Neural crest cell (in vitro differentiated cells): Measurements from ENCODE around the gene PRDM12. TPM values are rescaled to one million over a fixed set of nuclear protein-coding genes. Genes with fewer than 3 reads are reported as not detected.

Experiments
- DNase-seq: peaks from one replicate; pipeline ENCODE4 v3.0.0; 2021; ENCODE audit warnings: low read depth, mixed read lengths, low spot score
- H3K27ac Mint-ChIP-seq: one replicate; pipeline ENCODE4 v1.8.0; 2021; ENCODE audit warnings: mild to moderate bottlenecking, mixed read lengths; ENCODE audit not compliant: unreplicated experiment
- H3K27me3 Mint-ChIP-seq: 2 replicates; pipeline ENCODE4 v1.8.0; 2021; ENCODE audit warnings: low read depth, mild to moderate bottlenecking, mixed read lengths
- H3K36me3 Mint-ChIP-seq: 2 replicates; pipeline ENCODE4 v1.8.0; 2021; ENCODE audit warnings: low read depth, mild to moderate bottlenecking, mixed read lengths
- H3K4me1 Mint-ChIP-seq: 2 replicates; pipeline ENCODE4 v1.8.0; 2021; ENCODE audit warnings: mixed read lengths
- H3K4me3 Mint-ChIP-seq: one replicate; pipeline ENCODE4 v1.8.0; 2021; ENCODE audit warnings: mild to moderate bottlenecking, mixed read lengths
- H3K9me3 Mint-ChIP-seq: 2 replicates; pipeline ENCODE4 v1.8.0; 2021; ENCODE audit warnings: mixed read lengths
- total RNA-seq: library from RNA; stranded (reverse); gene quantifications from 2 replicates; pipeline ENCODE4 v1.2.1, GENCODE V29; 2021
- TF ChIP-seq, protein P1 (sequence below): fragments of 200-600 bp; sonication (generic); conservative IDR thresholded peaks from 2 replicates; pipeline ENCODE4 v1.5.0; 2021; ENCODE audit warnings: antibody characterized with exemption, mild to moderate bottlenecking

Gene PRDM12
- total RNA-seq, 1 donor from 2014 or later, result 2.2 TPM

DNA sequence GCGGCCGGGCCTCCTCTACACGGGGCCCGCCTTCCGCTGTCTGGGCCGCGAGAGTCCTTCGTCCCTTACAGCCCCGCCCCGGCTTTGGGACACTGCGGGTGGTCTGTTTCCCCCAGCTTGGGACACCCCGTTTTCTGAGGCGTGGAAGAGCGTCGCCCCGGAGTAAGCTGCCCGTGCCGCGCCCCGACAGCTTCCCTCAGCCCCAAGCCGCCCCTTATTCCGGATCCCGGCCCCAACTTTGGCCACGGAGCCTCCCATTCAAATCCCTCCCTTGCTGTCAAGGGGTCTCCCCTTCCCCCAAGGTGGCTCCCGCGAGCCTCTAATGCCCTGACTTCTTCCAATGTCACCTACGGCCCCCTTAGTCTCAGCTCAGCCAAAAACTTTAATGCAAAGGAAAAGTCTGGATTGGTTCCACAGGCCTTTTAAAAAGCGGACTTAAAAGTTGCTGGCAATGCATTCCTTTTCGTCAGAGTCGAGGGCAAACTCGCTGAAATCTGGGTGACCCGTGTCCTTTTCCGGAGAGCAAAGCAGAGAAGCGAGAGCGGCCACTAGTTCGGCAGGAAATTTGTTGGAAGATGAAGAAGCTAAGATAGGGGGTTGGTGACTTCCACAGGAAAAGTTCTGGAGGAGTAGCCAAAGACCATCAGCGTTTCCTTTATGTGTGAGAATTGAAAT lies 49.0 kb downstream of the PRDM12 start:
- no peak for DNase-seq
- peaks cover 36% of the 10 kb centered on the region for H3K4me1 Mint-ChIP-seq
- H3K27ac Mint-ChIP-seq, result peak overlapping the region; percentile 94
- H3K4me3 Mint-ChIP-seq, result peak overlapping the region; percentile 96
- peaks cover 2% of the 10 kb centered on the region for H3K36me3 Mint-ChIP-seq
- TF ChIP-seq, protein P1, sequence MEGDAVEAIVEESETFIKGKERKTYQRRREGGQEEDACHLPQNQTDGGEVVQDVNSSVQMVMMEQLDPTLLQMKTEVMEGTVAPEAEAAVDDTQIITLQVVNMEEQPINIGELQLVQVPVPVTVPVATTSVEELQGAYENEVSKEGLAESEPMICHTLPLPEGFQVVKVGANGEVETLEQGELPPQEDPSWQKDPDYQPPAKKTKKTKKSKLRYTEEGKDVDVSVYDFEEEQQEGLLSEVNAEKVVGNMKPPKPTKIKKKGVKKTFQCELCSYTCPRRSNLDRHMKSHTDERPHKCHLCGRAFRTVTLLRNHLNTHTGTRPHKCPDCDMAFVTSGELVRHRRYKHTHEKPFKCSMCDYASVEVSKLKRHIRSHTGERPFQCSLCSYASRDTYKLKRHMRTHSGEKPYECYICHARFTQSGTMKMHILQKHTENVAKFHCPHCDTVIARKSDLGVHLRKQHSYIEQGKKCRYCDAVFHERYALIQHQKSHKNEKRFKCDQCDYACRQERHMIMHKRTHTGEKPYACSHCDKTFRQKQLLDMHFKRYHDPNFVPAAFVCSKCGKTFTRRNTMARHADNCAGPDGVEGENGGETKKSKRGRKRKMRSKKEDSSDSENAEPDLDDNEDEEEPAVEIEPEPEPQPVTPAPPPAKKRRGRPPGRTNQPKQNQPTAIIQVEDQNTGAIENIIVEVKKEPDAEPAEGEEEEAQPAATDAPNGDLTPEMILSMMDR, result no peak
- peaks cover 4% of the 10 kb centered on the region for H3K27me3 Mint-ChIP-seq
- H3K9me3 Mint-ChIP-seq, result no peaks in the 10 kb centered on the region

DNA sequence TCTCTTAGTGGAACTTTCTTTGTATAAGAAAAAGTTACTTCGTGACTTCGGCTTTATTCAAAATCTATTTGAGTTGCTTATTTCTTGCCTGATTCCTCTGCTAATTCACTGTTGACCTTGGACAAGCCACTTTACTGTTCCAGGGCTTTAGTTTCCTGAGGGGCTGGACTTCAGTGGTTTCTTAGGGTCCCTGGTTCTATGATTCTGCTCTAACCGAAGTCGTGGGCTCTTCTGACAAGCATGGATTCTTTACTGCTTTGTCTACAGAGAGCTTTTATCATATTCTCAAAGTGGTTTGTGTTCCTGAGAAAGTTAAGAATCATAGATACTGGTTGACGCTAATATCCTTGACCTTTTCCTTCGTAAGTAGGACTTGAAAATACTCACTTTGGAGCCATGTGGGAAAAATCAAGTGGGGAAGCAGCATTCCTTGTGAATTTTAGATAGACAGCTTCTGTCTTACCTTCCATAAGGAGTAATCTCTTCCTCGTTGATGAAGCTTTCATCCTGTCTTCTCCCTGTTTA lies 50.3 kb downstream of the PRDM12 start:
- Mint-ChIP-seq H3K4me3 (peak overlapping the region; percentile 96), H3K36me3 (peaks cover 2% of the 10 kb centered on the region), H3K27ac (no peak overlapping the region), H3K4me1 (peaks cover 36% of the 10 kb centered on the region), H3K9me3 (no peaks in the 10 kb centered on the region), H3K27me3 (peaks cover 4% of the 10 kb centered on the region)
- TF ChIP-seq, protein P1, result no peak
- no peak for DNase-seq

DNA sequence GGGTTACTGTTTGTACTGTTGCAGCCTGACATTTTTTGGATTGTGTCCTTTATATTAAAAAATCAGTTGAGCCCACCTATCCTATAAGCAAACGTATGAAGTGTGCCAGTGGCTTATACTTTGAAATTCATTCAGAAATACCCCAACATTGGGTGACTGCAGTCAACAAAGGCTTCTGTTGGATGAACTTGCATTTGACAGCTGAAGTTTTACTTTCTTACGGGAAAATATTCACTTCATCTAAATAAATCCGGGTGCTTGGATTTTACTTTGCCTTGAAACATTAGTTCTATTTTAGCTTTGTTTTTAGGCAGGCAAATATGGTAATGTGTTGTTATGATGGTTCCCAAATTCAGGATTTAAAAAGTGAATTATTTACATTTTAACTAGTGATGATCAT lies 50.9 kb downstream of the PRDM12 start:
- Mint-ChIP-seq H3K36me3 (peaks cover 2% of the 10 kb centered on the region), H3K27me3 (peaks cover 4% of the 10 kb centered on the region), H3K4me1 (peaks cover 36% of the 10 kb centered on the region), H3K9me3 (no peaks in the 10 kb centered on the region), H3K4me3 (peak overlapping the region; percentile 96), H3K27ac (no peak overlapping the region)
- TF ChIP-seq, protein P1, result no peak
- no peak for DNase-seq

DNA sequence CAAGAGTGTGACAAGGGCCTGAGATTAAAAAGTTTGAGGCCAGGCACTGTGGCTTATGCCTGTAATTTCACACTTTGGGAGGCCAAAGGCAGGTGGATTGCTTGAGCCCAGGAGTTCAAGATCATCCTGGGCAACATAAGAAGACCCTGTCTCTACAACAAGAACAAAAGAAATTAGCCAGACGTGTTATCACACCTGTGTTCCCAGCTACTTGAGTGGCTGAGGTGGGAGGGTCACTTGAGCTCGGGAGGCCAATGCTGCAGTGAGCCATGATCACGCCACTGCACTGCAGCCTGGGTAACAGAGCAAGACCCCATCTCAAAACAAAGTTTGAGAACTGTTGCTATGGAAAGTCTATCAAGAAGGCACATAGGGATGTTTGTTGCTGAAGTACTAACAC lies 54.2 kb downstream of the PRDM12 start:
- Mint-ChIP-seq H3K27ac (no peak overlapping the region), H3K9me3 (no peaks in the 10 kb centered on the region), H3K4me1 (peaks cover 29% of the 10 kb centered on the region), H3K27me3 (no peaks in the 10 kb centered on the region), H3K4me3 (no peak overlapping the region), H3K36me3 (peaks cover 2% of the 10 kb centered on the region)
- TF ChIP-seq, protein P1, result no peak
- DNase-seq, result no peak

DNA sequence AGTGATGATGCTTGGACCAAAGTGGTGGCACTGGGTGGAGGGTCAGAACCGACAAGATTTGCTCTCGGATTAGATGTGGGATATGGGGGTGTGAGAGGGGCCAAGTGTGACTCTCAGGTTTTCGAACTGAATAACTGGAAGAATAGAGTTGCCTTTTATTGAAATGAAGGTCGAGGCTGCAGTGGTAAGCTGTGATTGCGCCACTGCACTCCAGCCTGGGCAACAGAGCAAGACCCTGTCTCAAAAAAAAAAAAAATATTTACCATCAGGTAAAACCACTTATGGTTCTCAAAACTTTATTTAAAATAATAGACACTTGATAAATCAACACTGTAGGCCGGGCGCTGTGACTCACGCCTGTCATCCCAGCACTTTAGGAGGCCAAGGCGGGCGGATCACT lies 56.4 kb downstream of the PRDM12 start:
- TF ChIP-seq, protein P1, result no peak
- Mint-ChIP-seq H3K27me3 (no peaks in the 10 kb centered on the region), H3K9me3 (no peaks in the 10 kb centered on the region), H3K4me1 (peaks cover 7% of the 10 kb centered on the region), H3K4me3 (no peak overlapping the region), H3K36me3 (peaks cover 2% of the 10 kb centered on the region), H3K27ac (no peak overlapping the region)
- DNase-seq, result no peak
